KOPT-K1 (cell line): ENCODE data around the gene PROSER2.
"Not testable (repeated sequence)": the region's sequence is repeated elsewhere in the genome, so short reads cannot be mapped to it uniquely, and the experiment has no call there.

Experiments used
- H3K27ac ChIP-seq: fragments of 200-600 bp; sonication (generic); 2 replicates; pipeline ENCODE4 v1.5.1; 2016; ENCODE audit warnings: antibody characterized with exemption, mild to moderate bottlenecking, low read depth, low read length; ENCODE audit not compliant: poor library complexity, severe bottlenecking
- H3K36me3 ChIP-seq: fragments of 200-600 bp; sonication (generic); 2 replicates; pipeline ENCODE4 v1.5.1; 2017; ENCODE audit warnings: antibody characterized with exemption, mild to moderate bottlenecking, low read length, moderate library complexity; ENCODE audit not compliant: insufficient read depth
- H3K9me3 ChIP-seq: fragments of 200-600 bp; sonication (generic); 2 replicates; pipeline ENCODE4 v1.5.1; 2017; ENCODE audit warnings: antibody characterized with exemption, low read length, mild to moderate bottlenecking; ENCODE audit not compliant: insufficient read depth, poor library complexity, severe bottlenecking

The PROSER2 gene

DNA sequence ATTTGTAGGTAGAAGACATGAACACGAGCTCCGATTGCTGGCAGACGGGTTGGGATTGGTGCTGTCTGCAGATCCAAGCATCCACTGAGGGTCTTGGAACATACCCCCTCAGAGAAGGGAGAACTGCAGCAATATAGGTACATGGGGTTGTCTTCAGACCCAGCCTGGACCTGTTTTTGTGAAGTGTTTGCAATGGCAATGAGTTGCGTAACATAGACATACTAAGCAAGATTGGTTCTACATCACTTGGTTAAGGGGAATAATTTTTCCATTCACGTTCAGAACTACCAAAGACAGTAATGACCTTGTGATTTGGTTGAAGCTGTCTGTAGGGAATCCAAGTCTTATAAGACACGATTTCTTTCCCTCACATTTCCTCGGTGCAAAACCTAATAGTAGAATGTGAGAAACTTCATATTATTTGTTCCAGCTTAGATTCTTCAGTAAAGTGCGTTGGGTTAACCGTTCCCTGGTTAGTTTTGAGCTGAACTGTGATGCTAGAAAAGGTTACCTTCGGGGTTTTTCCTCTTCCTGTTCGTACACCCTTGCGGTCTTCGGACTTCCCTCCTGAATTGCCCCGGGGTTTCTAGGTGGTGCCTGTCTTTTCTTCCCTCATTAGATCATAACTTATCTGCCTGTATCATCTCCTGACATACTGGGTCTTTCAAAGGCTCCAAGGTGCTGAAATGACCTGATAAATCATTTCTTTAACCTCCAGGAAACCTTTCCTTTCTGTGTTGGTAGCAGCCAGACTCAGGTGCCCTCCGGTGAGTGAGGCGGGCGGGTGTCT lies 14.4 kb downstream of the PROSER2 start:
- Histone ChIP-seq H3K9me3 (no peaks in the 10 kb centered on the region), H3K36me3 (no peaks in the 10 kb centered on the region), H3K27ac (no peak overlapping the region)

DNA sequence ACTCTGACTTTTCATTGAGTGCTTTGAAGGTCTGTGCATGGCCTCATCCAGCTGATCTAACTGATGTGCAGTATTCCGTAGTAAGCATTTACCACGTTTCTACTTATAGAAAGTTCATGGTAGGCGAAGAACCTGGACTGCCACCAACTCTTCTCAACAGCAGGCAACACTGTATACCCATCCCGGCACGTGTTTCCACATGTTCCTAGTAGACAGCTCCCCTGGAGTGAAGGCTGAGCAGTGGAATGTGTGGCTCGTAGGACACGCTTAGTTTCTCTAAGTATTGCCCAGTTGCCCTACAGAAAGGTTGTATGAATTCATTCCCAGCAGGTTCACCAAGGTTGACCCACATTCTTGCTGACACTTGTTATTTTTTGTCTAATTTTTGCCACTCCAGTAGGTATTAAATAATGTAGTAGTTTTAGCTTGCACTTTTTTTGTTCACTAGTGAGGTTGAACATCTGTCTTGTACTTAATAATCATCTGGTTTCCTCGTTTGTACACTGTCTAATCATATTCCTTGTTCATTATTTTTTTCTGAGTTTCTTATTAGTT lies 15.2 kb downstream of the PROSER2 start:
- no peak overlapping the region for H3K27ac ChIP-seq
- no peaks in the 10 kb centered on the region for H3K36me3 ChIP-seq
- no peaks in the 10 kb centered on the region for H3K9me3 ChIP-seq

DNA sequence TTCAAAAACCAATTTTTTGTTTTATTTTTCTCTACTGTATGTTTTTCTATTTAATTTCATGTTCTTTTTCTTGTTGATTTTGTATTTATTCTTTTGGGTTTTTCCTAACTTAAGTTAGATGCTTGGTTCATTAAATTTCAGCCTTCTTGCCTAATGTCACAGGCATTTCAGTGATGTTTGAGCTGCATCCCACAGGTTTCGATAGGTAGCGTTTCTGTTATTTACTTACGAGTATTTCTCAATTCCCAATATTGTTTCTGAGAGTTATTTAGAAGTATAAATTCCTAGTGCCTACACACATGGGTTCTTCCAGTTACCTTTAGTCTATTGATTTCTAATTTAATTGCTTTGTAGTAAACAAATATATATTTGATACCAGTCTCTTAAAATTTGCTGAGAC lies 18.2 kb downstream of the PROSER2 start:
- Histone ChIP-seq H3K36me3 (no peaks in the 10 kb centered on the region), H3K9me3 (no peaks in the 10 kb centered on the region), H3K27ac (no peak overlapping the region)

DNA sequence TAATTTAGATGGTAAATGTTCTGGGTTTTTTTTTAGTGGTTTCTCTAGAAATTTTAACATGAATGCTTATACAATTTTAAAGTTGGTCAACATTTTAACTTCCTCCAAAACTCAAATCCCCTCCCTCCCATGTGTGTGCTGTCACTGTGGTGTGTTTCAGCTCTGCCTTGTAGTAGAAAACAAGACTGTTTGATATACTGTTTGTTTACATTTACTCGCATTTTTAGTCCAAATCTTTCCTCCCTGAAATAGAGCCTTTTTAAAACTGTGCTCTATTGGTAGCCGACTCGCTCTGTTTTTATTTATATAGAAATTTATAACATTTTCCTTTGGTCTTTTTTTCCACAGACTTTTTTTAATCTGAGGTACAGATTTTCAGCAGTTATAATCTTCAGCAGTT lies 19.3 kb downstream of the PROSER2 start:
- Histone ChIP-seq H3K9me3 (no peaks in the 10 kb centered on the region), H3K36me3 (no peaks in the 10 kb centered on the region), H3K27ac (no peak overlapping the region)

DNA sequence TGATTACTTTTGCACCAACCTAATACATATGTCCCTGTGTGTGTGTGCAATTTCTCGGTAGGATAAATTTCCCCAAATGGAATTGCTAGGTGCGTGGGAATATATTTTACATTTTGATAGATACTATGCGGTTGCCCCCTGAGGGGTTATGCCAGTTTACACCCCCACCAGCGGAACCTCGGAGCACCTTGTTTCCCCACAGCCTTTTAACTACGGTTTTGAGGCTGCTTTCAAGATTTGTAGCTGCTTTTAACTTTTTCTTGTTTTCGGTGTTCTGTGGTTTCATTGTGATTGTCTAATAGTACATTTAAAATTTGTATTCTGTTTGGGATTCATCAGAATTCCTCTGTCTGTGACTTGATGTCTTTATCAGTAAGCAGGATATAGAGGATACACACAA lies 22.0 kb downstream of the PROSER2 start:
- no peak overlapping the region for H3K27ac ChIP-seq
- H3K36me3 ChIP-seq, result no peaks in the 10 kb centered on the region
- no peaks in the 10 kb centered on the region for H3K9me3 ChIP-seq

DNA sequence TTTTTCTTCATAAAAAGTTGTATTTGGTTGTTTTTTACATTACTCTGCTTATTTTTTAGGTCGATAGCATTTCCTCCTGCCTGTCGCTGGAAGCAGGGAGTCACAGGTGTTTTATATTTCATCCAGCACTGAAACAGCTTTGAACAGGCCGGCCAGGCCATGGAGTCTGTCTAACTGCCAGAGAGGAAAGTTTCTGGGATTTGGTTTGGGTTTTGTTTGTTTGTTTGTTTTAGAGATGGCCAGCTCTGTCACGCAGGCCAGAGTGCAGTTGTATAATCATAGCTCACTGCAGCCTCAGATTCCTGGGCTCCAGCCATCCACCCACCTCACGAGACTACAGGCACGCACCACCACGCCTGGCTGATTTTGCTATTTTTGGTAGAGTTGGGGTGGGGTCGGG lies 23.4 kb downstream of the PROSER2 start:
- Histone ChIP-seq H3K36me3 (no peaks in the 10 kb centered on the region), H3K27ac (no peak overlapping the region), H3K9me3 (no peaks in the 10 kb centered on the region)

DNA sequence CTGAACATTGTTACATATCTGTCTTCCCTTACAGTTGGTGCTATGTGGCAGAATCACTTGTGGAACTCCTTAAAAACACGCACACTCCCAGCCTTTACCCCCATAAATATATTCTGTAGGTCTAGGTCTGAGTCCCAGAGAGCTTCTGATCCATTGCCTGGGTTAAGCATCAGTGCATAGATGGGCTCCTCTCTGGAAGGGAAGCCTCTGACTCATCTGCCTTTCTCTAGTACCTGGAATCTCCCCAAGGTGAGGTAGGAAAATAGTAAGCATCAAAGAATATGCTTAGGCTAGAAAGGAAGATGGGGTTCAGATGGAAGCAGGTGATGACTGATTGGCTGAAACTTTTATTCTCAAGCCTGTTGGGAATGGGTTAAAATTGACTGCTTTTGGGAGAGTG lies 26.1 kb downstream of the PROSER2 start:
- H3K9me3 ChIP-seq, result no peaks in the 10 kb centered on the region
- H3K27ac ChIP-seq, result no peak overlapping the region
- H3K36me3 ChIP-seq, result no peaks in the 10 kb centered on the region

DNA sequence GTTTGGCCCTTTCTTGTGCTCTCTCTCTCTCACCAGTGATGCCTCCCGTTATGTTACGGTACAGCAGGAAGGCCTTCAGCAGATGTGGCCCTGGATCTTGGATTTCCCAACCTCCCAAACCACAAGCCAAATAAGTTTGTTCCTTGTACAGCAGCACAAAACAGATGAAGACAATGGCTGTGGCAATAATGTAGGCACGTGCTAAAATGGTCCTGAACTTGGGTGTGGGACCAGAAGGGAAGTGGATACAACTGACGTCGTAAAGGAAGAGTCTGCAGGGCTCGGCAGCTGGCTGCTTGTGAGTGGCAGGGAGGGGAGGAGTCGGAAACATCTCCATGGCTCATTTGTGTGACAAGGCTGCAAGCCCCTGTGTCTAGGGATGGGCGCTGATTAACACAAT lies 26.8 kb downstream of the PROSER2 start:
- Histone ChIP-seq H3K9me3 (no peaks in the 10 kb centered on the region), H3K27ac (no peak overlapping the region), H3K36me3 (no peaks in the 10 kb centered on the region)

DNA sequence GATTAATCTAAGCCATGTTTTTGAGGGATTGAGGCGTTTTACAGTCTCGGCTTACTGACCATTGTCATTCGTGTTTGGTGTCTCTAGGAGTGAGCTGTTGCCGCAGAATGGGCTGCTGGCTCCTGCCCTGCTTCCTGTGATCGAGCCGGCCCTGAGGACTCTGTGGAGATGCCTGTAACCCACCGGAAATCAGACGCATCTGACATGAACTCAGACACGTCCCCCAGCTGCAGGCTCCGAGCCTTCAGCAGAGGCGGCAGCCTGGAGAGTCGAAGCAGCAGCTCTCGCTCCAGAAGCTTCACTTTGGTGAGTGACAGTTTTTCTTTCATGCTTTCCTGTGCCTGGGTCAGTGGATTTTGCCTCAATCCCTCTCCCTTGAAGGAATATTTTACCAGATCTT lies 28.8 kb downstream of the PROSER2 start:
- H3K36me3 ChIP-seq, result no peaks in the 10 kb centered on the region

DNA sequence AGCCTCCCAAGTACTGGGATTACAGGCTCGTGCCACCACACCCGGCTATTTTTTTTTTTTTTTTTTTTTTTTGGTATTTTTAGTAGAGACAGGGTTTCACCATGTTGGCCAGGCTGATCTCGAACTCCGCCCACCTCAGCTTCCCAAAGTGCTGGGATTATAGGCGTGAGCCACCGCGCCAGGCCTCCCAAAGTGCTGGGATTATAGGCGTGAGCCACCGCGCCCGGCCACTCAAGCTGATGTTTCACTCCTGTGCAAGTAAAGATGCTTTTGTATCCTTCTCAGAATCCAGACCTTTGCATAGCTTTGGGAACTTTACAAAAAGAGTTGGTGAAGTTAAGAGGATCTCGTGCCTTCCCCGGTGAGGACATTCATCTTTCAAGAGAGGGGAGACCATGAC lies 29.5 kb downstream of the PROSER2 start:
- not testable (repeated sequence) for H3K27ac ChIP-seq, H3K9me3 ChIP-seq, H3K36me3 ChIP-seq

More for the DNA sequence above, 28.8 kb downstream of the PROSER2 start:
- Histone ChIP-seq H3K9me3 (no peaks in the 10 kb centered on the region), H3K27ac (no peak overlapping the region)

DNA sequence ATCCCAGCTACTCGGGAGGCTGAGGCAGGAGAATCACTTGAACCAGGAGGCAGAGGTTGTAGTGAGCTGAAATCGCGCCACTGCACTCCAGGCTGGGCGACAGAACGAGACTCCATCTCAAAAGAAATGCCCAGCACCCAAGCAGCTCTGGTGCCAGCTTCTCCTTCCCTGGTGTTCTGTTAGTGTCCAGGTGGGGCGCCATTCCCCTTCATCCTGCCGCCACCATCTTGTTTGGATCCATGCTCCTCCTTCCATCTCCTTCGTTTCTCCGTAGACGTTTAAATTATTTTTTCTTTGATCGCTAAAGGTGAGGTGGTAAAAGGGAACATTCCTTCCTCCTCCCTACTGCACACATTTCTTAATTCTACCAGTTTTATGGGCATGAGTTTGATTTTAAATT lies 30.3 kb downstream of the PROSER2 start:
- no peaks in the 10 kb centered on the region for H3K9me3 ChIP-seq
- H3K36me3 ChIP-seq, result no peaks in the 10 kb centered on the region
- no peak overlapping the region for H3K27ac ChIP-seq

DNA sequence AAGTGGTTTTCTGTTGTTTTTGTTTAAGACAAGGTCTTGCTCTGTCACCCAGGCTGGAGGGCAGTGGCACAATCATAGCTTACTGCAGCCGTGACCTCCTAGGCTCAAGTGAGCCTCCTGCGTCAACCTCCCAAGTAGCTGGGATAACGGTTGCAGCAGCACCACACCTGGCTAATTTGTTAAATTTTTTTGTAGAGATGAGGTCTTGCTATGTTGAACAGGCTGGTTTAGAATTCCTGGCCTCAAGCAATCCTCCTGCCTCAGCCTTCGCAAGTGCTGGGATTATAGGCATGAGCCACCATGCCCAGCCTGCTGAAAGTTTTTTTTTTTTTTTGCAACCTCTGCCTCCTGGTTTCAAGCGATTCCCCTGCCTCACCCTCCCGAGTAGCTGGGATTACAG lies 31.1 kb downstream of the PROSER2 start:
- Histone ChIP-seq H3K27ac (no peak overlapping the region), H3K9me3 (no peaks in the 10 kb centered on the region), H3K36me3 (no peaks in the 10 kb centered on the region)

DNA sequence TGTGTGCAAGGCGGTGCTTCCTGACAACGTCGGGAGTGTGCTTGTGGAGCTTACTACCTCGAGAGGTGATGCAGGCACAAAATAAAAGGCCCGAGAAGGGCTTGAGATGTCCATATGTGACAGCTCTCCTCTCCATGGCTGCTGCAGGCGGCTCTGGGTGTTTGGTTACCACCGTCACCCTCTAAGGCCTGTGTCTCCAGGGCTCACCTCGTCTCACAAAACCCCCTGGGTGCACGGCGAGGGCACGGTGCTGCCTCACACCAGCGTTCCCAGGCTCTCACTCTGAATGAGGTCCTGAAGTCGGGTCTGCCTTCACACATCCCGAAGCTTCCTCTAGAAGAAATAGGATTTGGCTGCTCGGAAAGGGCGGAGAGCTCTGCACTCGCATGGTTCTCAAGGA lies 32.9 kb downstream of the PROSER2 start:
- Histone ChIP-seq H3K27ac (no peak overlapping the region), H3K36me3 (no peaks in the 10 kb centered on the region), H3K9me3 (no peaks in the 10 kb centered on the region)

DNA sequence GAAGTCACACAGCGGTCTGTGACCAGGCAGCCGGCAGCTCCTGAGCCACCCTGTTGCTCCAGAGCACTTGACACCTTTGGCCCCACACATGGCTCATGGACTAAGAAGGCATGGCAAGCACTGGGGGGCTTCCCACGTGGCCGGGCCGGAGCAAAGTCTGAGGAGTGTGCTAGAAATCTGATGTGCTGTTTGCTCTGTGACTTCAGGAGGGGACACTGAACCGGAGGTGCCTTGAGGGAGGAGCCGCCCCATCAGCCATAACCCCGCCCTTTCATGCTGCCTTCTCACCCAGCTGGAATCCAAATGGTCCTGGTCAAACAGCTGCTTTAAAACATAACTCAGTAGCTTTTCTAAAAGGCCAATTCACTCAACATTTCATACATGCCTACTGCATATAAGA lies 33.5 kb downstream of the PROSER2 start:
- no peaks in the 10 kb centered on the region for H3K9me3 ChIP-seq
- H3K27ac ChIP-seq, result no peak overlapping the region
- H3K36me3 ChIP-seq, result no peaks in the 10 kb centered on the region

DNA sequence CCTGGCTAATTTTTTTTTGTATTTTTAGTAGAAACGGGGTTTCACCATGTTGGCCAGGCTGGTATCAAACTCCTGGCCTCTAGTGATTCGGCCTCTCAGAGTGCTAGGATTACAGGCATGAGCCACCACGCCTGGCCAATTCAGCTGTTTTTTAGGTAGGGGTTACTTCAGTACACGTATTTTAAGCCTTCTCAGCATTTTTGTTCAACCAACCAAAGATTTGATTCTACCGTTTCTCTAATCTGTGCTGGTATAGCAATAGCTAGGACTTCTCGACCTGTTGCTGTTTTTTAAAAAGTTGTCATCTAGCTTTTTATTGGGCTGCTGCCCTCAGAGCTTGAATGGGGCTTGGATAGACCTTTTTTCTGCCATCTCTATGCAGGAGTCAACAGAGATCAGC lies 34.9 kb downstream of the PROSER2 start:
- H3K9me3 ChIP-seq, result no peaks in the 10 kb centered on the region
- no peak overlapping the region for H3K27ac ChIP-seq
- H3K36me3 ChIP-seq, result no peaks in the 10 kb centered on the region

DNA sequence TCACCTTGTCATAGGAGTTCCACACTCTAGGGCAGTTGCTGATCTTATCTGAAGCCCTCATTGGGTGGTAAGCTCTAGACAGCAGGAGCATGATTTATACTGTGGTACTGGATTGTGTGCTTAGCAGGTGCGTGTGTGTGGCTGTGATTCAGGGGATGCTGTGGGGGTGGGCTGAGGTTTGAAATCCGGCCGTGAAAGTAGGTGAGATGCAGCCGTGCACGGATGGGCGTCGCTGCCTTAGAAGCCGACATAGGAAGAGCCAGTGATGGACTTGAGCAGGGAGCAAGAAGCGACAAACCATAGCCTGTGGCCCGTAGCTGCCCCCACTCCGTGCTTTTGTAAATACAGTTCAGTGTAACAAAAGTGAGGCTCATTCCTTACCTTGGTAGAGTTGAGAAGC lies 38.2 kb downstream of the PROSER2 start:
- Histone ChIP-seq H3K27ac (no peak overlapping the region), H3K36me3 (no peaks in the 10 kb centered on the region), H3K9me3 (no peaks in the 10 kb centered on the region)
